Colonic mucosa (tissue), 4 donors: ENCODE results near the gene SLC8A1. TPM values are rescaled to one million over a fixed set of nuclear protein-coding genes. Genes with fewer than 3 reads are reported as not detected.
A peak's percentile ranks its signal among the peaks of the same experiment; 100 is the strongest.

Source experiments
- DNase-seq: peaks from one replicate; pipeline ENCODE4 v3.0.0-alpha.2; 2020
- H3K27ac ChIP-seq: fragments of 200-600 bp; one replicate; pipeline ENCODE4 v1.8.0; 2021
- H3K27me3 ChIP-seq: fragments of 200-600 bp; one replicate; pipeline ENCODE4 v1.8.0; 2021
- H3K36me3 ChIP-seq: fragments of 200-600 bp; one replicate; pipeline ENCODE4 v1.8.0; 2021
- H3K4me1 ChIP-seq: fragments of 200-600 bp; one replicate; pipeline ENCODE4 v1.8.0; 2021; ENCODE audit warnings: mild to moderate bottlenecking
- H3K4me3 ChIP-seq: fragments of 200-600 bp; one replicate; pipeline ENCODE4 v1.8.0; 2021
- H3K9ac ChIP-seq, 2 donors: one replicate each; pipeline ENCODE4 v1.7.0; 2013; ENCODE audit warnings: control low read depth in 2 of 2, low read depth in 2 of 2, low read length in 2 of 2
- H3K9me3 ChIP-seq: fragments of 200-600 bp; one replicate; pipeline ENCODE4 v1.8.0; 2021
- intact Hi-C: fragments of 100-400 bp; cut with DNase I; formaldehyde crosslinking; loops from one replicate; pipeline ENCODE4 v1.14.1; 2022
- total RNA-seq, 2 donors: library from RNA; stranded (reverse); fragmentation: NEBNext Ultra II Directional in 1 of 2; extraction: Animal tissue kit (Norgen Biotek cat#: 25700) in 1 of 2; gene quantifications; one replicate each; pipeline ENCODE4 v1.2.1, GENCODE V29; 2021
- TF ChIP-seq, protein P1 (sequence below): fragments of 200-600 bp; IDR thresholded peaks from one replicate; pipeline ENCODE4 v1.8.0; 2022; ENCODE audit warnings: antibody characterized with exemption, mild to moderate bottlenecking
- donor health status: healthy.
- donor health status: DM: no; HTN: no; CAD: no.
- donor health status: DM: no; HTN: no; CAD: no.

Gene SLC8A1
- total RNA-seq, 2 donors from 2014 or later, result 4.1 to 25.5 TPM

DNA sequence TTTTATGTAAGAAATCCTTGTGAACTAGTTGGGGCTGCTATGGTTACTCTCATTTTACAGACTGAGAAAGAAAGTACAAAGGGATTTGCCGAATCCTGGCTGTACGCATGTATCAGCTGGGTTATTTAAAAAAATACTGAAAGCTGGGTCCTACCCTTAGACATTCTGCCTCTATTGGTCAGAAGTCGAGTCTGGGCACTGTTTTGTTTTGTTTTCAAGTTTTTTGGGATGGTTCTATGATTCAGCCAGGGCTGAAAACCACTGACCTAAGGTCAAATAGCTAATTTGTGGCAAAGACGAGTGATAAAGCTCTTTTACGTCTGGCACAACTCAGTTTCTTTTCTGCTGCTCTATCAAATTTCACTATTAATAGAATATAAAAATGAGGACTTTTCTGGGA is 5.9 kb upstream of the SLC8A1 start:
- no peaks in the 10 kb centered on the region for H3K36me3 ChIP-seq
- no peak overlapping the region for H3K4me3 ChIP-seq
- no peaks in the 10 kb centered on the region for H3K4me1 ChIP-seq
- DNase-seq, result no peak
- TF ChIP-seq, protein P1, sequence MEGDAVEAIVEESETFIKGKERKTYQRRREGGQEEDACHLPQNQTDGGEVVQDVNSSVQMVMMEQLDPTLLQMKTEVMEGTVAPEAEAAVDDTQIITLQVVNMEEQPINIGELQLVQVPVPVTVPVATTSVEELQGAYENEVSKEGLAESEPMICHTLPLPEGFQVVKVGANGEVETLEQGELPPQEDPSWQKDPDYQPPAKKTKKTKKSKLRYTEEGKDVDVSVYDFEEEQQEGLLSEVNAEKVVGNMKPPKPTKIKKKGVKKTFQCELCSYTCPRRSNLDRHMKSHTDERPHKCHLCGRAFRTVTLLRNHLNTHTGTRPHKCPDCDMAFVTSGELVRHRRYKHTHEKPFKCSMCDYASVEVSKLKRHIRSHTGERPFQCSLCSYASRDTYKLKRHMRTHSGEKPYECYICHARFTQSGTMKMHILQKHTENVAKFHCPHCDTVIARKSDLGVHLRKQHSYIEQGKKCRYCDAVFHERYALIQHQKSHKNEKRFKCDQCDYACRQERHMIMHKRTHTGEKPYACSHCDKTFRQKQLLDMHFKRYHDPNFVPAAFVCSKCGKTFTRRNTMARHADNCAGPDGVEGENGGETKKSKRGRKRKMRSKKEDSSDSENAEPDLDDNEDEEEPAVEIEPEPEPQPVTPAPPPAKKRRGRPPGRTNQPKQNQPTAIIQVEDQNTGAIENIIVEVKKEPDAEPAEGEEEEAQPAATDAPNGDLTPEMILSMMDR, result no peak
- no peak overlapping the region for H3K27ac ChIP-seq
- no peaks in the 10 kb centered on the region for H3K9me3 ChIP-seq
- H3K27me3 ChIP-seq, result no peaks in the 10 kb centered on the region
- intact Hi-C loops, result no loop called here
- H3K9ac ChIP-seq, result no peak overlapping the region

DNA sequence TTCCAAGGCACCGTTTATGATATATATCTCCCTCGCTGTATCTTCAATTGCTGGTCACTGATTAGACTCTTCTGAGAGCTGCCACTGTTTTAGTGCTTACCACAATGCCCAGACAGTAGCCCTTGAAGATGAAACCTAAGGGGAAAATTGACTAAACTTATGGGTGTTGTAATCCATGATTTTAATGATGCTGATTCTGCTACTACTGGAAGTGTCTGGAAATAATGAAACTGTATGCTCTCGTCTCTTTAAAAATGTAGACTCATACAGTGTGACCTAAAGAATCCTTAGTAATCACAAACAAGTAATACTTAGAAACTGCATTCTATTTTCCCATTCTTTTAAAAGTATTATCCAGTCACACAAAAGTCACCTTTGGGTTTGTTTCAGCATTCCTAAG is 5.5 kb upstream of the SLC8A1 start:
- Histone ChIP-seq H3K27ac (no peak overlapping the region), H3K4me3 (no peak overlapping the region), H3K4me1 (no peaks in the 10 kb centered on the region), H3K9ac (no peak overlapping the region), H3K36me3 (no peaks in the 10 kb centered on the region), H3K27me3 (no peaks in the 10 kb centered on the region), H3K9me3 (no peaks in the 10 kb centered on the region)
- no peak for DNase-seq
- intact Hi-C loops, result no loop called here
- TF ChIP-seq, protein P1, result no peak

DNA sequence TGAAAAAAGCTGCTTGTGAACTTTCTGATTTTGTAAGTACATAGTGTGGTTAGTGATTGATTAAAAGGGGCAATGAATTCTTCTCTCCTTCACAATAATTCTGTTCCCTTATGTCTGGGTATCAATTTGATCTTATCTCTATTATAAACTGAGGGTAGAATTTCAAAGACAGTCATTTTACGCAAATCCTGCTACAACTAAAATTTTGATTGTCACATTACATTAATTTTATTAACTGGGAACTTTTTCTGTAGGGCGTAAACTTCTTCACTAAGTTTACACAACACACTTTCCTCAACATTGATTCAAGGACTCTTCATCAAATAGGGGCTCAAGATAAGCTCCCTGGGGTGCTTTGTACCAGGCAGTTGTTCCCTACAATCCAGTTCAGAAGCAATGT is 5.0 kb upstream of the SLC8A1 start:
- H3K9me3 ChIP-seq, result no peaks in the 10 kb centered on the region
- no peaks in the 10 kb centered on the region for H3K36me3 ChIP-seq
- DNase-seq, result no peak
- H3K9ac ChIP-seq, result no peak overlapping the region
- H3K4me3 ChIP-seq, result no peak overlapping the region
- no peak overlapping the region for H3K27ac ChIP-seq
- TF ChIP-seq, protein P1, result no peak
- H3K27me3 ChIP-seq, result no peaks in the 10 kb centered on the region
- H3K4me1 ChIP-seq, result no peaks in the 10 kb centered on the region
- intact Hi-C loops, result no loop called here

DNA sequence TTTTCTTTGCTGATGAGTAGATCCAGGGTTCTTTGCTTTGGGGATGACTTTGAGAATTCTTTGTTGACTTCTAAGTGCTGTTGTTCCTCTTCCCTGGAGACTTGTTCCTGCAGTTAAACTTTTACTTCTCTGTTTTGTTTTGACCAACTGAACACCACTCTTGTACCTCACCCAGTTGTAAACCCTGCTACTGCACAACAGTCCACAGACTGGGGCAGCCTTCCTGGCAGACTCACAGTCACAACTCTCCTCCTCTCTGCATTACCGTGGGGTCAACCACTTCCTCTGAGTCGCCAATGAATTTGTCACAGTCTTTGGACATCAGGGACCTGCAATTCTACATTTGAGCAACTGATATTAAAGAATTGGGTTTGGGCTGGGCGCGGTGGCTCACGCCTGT is 3.8 kb upstream of the SLC8A1 start:
- intact Hi-C loops, result no loop called here
- H3K9ac ChIP-seq, result no peak overlapping the region
- no peak overlapping the region for H3K4me3 ChIP-seq
- no peaks in the 10 kb centered on the region for H3K9me3 ChIP-seq
- no peaks in the 10 kb centered on the region for H3K4me1 ChIP-seq
- no peak overlapping the region for H3K27ac ChIP-seq
- H3K36me3 ChIP-seq, result no peaks in the 10 kb centered on the region
- H3K27me3 ChIP-seq, result no peaks in the 10 kb centered on the region
- TF ChIP-seq, protein P1, result no peak
- no peak for DNase-seq

DNA sequence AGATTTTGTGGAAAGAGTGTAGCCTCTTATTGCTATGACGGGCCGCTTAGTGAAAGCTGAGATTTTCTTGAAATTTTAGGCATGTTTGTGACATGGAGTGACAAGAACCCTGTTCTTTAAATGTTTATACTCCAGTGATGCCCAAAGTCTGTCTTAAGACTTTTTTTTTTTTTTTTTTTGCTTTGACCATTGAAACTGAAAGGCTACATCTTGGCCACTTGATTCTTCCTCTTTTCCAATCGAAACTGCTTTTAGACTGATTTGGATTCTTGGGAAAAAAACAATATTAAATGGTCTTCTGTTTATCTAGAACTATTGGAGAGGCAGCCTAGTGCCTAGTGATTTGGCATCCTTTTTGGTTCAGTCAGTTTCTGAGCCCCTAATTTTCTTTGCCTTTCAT is 2.4 kb upstream of the SLC8A1 start:
- Histone ChIP-seq H3K36me3 (no peaks in the 10 kb centered on the region), H3K9ac (no peak overlapping the region), H3K27me3 (no peaks in the 10 kb centered on the region), H3K4me1 (no peaks in the 10 kb centered on the region), H3K27ac (no peak overlapping the region), H3K4me3 (no peak overlapping the region), H3K9me3 (no peaks in the 10 kb centered on the region)
- intact Hi-C loops, result no loop called here
- TF ChIP-seq, protein P1, result no peak
- DNase-seq, result no peak

DNA sequence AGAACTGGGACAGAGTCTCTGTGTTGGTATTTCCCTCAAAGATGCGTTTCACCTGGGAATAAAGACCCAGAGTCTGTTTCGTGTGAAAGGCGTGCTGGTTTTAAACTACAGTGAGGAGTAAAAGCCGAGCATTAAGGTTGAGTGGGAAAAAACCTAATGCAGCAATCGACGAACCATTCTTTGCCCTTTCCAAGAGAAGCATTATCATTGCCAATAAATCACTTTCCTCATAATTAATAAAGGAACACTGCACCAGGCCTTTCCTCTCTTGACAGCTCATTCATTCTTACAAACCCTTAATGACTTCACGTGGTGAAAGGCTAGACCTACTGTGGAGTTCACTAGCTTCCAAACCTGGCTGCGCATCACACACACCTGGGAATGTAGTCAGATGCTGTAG is 896 bp upstream of the SLC8A1 start:
- Histone ChIP-seq H3K36me3 (no peaks in the 10 kb centered on the region), H3K27ac (peak overlapping the region; percentile 65), H3K9me3 (no peaks in the 10 kb centered on the region), H3K9ac (no peak overlapping the region), H3K4me3 (no peak overlapping the region), H3K4me1 (no peaks in the 10 kb centered on the region), H3K27me3 (no peaks in the 10 kb centered on the region)
- DNase-seq, result no peak
- intact Hi-C loops, result no loop called here
- TF ChIP-seq, protein P1, result no peak
